ENCODE data around the gene ENPP5.

GRCh38 chr6:46135176-46135575 is 35.6 kb downstream of the ENPP5 start:
- TF ChIP-seq CTCF (optimal IDR thresholded peaks at IDR 0.05 in 1 of 3, IDR thresholded peaks at IDR 0.05 in 1 of 3, conservative IDR thresholded peaks at IDR 0.05 in 1 of 3; ENCODE audit: extremely low read depth in 1 of 3, insufficient read depth in 2 of 3, low read length in 3 of 3) (no peak), EZH2 (IDR thresholded peaks at IDR 0.05; ENCODE audit: low read length) (no peak)
